Left renal pelvis (tissue), 4 donors: ENCODE measurements around the gene KIF2A. TPM values are rescaled to one million over a fixed set of nuclear protein-coding genes. Genes with fewer than 3 reads are reported as not detected.

Source experiments
- DNase-seq, 4 donors: peaks; one replicate each; pipeline ENCODE4 v3.0.0-alpha.2; 2013; ENCODE audit warnings: low read depth in 4 of 4, low spot score in 3 of 4
- polyA plus RNA-seq, 4 donors: library from polyadenylated mRNA; unstranded; fragments of 120-200 nt; gene quantifications; one replicate each; pipeline ENCODE4 v1.2.1, GENCODE V29; 2013; ENCODE audit not compliant: insufficient read length in 4 of 4

The KIF2A gene
- polyA plus RNA-seq = 10 to 100 TPM; 47.7 to 78.1 (median 61.6) TPM

DNA sequence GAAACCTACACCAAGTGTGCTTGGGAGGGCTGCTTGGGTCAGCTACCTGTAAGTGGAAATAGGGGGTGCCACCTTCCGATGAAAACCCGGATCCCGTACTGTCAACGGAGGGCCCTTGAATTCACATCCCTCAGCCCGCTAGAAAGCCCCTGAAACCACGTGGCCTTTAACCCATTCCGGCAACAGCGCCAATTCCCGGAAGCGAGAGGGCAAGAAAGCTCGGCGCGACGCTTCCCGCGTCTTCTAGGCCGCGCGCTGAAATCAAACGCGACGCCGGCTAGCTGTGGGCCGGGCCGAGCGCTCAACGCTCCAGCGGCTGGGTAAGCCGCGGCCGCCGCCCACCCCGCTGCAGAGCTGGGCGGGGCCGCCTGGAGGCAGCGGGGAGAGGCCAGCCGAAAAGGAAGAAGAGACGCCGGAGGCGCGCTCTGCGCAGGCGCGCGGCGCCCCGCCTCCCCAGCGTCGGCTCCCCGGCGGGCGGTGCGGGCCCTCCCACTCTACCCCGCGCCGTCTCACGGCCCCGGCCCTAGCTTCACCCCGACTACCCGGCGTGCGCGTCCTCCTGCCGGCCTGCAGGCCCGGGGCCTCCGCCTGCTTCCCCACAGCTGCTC is at the start of gene KIF2A:
KIF2A (plus strand) TSS at position 492 of the 608 bp plus-strand sequence. CDS start 267 bp downstream, outside the sequence.
- peak; percentile 83 to 89 (median 84) for DNase-seq

DNA sequence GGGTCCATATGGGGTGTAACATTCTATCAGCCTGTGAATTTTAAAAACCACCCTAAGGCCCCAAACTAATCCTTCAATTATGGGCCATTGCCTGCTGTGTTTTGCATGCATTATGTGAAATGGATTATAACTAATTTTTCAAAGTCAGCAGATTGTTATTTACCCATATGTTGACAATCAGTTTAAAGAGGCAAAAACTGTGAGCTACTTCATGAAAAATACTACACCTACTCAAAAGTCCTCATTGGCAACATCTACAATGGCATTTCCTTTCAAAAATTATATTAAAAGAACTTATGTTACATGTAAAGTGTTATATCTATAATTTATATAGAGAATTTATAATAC is 49.0 kb upstream of the KIF2A start:
- no peak for DNase-seq

DNA sequence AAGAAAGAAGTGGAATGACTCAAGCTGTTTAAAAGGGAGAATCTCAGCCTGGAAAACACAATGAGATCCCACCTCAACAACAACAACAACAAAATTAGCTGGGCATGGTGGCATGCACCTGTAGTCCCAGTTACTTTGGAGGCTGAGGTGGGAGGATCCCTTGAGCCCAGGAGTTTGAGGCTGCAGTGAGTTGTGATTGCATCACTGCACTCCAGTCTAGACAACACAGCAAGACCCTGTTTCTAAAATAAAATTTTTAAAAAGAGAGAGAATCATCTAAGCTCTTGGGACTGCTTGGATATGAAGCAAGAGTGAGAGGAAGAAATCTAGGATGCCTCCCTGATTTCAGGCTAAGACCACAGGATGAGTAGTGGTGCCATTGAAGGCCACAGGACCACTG is 47.4 kb upstream of the KIF2A start:
- no peak for DNase-seq

DNA sequence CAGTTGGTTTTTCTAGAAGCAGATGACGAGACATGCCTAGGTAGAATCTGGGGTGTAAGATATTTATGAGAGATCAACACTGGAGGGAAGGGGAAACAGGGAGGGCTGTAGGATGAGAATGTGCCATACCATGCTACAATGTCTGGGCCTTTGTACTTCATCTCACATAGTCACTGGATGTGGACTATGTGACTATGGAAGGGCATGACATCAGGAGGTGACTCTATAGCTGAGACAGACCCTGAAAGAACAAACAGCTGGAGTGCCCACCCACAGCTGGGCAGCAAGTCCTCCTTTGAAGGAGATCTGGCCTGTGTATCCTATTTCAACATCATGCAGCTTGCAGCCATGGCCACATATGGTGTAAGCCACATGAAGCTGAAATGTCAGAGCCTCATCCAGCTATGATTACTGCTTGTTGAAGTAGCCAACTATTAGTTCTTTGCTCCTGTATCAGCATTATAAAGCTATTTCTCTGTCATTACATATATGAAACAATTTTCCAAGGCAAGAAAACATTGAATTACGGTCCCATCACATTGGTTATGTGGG is 46.2 kb upstream of the KIF2A start:
- peak in 1 of 4 donors; percentile 11 for DNase-seq

DNA sequence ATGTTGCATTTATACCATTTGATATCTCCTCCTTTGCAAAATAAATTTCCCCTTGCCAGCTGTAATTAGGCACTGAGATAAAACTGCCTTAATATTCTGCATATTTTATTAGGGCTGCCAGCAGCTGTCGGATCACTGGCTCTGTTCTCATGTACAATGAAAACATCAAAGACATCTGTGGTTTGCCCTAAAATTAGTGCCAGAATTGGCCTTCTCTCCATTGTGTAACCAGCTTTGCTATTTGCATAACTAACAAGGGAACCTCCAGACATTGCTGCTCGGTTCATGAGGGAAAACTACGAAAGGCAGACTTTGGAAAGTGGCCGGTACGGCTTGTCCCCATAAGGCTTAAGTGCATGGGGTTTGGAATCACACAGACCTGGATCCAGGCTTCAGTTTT is 45.5 kb upstream of the KIF2A start:
- no peak for DNase-seq

DNA sequence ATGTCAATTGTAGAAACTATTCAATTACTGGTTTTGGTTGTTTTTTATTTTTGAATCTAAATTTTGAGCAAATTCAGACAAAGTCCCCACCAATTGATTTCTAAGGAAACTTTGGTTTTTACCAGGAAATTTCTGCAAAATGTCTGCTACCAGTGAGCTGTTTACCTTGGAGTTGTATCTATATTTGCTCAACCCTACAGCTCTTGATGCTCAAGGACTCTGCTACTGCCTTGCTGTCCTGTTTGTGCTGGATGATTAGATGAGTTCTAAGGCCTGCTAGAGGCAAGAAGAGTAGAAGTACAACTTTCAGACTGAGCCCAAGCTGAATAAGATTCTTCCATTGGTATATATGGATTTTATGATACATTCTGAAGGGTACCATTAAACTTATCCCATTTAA is 42.6 kb upstream of the KIF2A start:
- DNase-seq = no peak

DNA sequence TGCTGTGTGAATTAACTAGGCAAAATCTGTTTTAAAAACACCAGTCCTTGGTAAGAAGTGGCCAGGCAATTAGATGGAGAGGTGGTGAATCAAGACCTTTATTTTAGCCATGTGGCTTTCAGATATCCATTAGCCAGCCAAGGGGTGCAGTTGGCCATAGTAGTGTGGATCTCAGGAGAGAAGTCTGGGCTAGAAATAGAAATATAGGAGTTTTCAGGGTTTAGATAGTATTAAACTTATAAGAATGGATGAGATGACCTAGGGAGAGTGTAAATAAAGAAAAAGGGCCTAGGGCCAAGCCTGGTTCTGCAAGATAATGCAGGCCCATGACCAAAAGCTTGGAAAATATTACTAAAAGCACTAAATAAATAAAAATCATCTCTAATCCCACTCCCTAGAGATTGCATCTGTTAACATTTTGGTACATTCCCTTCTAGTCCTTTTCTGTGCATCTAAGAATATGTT is 40.3 kb upstream of the KIF2A start:
- no peak for DNase-seq

DNA sequence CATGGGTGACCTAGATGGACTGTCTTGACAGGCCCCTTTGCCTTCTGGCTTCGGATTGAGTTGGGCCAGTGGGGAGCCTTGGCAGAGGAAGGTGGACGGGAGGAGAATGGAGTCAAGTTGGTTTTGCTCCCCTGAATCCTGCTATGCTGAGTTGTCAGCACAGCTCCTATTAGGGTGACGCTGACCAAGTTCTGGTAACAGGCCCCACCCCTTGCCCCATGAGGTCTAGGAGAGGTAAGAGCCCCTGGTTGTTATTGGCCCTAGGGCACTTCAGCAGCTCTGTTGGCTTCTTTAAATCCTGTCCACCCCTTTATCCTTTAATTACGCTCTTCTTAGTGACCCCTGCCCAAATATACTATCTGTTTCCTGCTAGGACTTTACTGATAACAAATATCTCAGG is 39.4 kb upstream of the KIF2A start:
- no peak for DNase-seq

DNA sequence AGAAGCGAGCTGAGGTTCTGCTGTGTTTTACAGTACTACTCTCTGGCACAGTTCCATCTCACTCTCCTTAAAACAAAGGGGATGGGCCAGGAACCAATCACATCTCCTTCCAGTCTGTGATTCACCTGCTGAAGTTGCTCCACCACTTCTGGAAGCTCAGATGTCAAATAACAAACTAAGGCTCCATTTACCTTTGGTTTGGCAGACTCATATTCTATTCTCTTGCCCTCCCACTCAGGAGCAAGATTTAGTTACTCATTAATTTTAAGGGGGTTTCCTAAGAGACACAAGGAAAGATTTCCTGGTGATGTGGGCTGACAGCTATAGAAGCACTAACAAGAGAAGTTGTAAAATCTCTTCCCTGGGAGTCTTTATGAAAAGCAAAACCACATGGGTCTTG is 37.8 kb upstream of the KIF2A start:
- DNase-seq = peak in 3 of 4 donors; percentile 29 to 60 (median 36)

DNA sequence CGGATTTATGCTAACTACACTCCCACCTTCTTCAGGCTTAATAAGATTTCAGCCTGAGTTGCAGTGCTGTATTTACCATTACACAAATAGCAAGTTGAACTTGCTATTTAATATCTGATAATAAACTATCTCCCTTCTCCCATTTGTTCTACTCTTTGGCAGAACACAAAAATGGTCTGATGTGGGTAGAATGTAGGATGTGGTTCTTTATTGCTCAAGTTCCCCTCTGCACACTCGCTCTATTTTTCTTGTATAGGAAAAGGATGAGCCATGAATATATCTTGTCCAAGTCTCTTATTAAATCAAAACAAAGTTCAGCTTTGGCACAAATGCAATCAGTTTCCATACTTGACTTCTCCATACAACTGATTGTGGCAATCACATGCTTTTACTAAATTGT is 37.2 kb upstream of the KIF2A start:
- DNase-seq = no peak

DNA sequence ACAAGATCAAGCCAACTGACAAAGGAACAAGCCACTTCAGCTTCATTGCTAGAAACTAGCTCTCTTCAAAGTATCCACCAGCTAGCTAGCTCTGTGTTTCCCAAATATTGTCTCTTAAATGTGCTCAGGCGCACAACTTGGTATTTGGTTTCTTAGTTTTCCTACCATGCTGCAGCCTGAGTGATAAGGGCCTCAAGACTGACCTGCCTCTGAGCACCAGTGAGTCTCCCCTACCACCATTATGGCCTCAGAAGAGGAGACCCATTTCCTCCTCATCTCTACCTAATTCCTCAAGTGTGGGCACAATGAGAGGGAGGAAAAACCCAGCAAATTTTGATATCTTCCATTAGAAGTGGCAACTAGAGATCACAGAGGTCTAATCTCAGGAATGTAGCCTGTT is 34.6 kb upstream of the KIF2A start:
- no peak for DNase-seq

DNA sequence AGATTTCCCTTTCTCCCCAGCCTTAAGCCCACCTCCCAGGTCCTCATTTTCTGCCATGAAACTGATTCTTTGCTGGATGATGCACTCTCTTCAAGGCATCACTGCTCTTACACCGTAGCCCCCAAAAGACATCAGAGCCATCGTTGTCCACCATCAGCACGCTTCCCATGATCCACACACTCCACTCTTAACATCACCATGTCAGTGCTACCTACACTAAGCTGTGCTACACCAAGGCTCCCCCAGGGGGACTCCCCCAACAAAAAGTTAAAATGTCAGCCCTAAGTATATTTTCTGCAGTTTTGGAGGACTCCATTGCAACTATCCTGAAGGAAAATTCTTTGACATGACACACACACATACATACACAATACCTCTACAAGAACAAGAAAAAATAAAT is 34.1 kb upstream of the KIF2A start:
- DNase-seq = no peak

DNA sequence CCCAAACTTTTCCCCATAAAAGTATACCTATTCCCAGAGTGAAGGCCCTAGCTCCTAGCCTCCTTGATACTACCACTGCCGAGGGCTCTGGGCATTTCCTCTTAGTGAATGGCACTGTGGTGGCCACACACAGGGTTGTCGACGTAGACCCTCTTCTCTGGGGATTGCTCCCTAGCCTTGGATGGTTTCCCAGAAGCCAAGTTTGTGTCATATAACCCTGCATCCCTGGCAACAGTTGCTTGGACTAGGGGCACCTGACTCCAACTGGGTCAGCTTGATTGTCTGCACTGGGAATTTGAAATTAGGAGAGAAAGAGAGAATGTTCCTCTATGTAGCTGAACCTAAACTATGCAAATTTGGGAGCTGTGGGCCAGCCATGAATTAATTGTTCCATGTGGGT is 32.3 kb upstream of the KIF2A start:
- no peak for DNase-seq

DNA sequence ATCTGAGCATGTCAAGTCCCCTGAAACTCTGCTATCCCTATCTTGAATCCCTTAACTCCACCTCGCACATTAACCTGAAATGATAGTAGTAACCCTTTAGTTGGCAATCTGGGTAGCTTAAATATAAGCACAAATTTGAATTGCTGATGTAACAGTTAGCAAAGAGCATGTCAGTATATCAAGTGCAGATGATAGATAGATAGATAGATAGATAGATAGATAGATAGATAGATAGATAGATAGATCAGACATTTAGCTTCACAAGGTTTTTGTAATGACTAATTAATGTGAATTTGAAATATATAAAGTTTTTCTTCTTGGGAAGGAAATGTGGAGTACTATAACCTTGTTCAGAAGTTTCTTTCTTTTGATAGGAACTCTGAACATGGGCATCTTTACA is 30.4 kb upstream of the KIF2A start:
- DNase-seq = no peak

DNA sequence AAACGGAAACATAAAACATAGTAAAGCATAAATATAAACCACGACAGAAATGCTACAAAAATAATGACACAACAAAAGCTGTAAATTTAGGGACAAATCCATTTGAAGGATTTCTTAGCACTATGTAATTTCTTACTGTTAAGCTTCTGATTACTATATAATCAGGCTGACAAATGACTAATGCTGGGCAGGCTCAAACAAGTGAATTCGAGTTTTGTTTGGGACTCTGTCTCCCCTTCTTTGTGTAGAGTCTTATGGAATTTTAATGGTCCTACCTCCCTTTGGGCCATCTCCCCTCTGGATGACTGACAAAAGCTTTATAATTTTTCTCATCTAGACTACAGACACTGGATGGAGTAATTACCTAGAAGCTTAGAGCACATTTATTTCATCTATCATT is 24.6 kb upstream of the KIF2A start:
- no peak for DNase-seq

DNA sequence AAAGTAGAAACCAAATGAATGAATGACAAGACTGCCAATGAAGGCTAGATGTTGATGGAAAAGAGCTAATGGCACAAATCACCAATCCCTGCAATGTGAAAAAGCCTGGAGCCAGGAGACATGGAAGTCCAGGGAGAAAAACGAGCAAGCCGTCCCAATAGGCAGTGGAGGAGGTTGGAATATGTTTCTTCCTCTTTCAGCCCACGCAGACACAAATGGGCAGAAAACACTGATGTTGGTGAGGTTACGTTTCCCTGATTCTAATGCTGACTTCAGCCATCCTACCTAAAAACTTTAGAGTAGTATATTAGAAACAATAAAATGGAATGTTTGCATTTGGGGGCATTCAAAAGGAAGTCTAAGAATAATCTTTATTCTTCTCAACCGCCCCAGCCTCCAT is 23.9 kb upstream of the KIF2A start:
- DNase-seq = no peak

DNA sequence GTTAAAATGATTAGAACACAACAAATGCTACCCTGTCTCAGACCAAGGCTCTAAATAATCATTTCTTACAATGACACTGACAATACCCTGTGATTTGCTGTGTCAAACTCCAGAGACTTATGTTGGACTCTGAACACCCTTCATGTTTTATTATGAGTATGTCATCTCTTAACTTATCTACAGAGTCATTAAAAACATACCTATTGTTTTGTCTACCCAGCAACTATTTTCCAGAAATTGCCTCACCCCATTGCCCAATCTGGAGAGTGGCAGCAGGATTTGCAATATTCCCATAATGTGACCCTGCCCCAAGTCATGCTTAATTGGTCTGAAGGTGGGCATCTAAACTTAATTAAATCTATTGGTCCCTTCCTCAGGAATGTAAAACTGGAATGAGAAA is 23.0 kb upstream of the KIF2A start:
- no peak for DNase-seq

DNA sequence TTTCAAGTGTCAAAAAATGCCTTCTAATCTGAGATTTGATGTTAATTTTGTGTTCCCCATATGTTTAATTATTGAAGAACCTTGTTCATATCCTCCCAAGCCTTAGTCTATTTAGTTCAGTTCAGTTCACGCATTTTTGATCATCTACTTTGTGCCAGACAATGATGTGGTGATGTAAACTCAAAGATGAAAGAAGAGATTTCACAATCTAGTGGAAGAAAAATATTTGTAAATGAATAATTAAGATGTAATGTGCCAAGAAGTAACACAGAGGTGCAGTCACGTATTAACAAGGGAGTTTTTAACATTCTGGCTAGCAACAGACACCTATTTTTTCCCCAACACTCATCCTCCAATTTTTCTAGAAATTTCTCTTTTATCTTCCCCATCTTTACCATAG is 22.1 kb upstream of the KIF2A start:
- no peak for DNase-seq

DNA sequence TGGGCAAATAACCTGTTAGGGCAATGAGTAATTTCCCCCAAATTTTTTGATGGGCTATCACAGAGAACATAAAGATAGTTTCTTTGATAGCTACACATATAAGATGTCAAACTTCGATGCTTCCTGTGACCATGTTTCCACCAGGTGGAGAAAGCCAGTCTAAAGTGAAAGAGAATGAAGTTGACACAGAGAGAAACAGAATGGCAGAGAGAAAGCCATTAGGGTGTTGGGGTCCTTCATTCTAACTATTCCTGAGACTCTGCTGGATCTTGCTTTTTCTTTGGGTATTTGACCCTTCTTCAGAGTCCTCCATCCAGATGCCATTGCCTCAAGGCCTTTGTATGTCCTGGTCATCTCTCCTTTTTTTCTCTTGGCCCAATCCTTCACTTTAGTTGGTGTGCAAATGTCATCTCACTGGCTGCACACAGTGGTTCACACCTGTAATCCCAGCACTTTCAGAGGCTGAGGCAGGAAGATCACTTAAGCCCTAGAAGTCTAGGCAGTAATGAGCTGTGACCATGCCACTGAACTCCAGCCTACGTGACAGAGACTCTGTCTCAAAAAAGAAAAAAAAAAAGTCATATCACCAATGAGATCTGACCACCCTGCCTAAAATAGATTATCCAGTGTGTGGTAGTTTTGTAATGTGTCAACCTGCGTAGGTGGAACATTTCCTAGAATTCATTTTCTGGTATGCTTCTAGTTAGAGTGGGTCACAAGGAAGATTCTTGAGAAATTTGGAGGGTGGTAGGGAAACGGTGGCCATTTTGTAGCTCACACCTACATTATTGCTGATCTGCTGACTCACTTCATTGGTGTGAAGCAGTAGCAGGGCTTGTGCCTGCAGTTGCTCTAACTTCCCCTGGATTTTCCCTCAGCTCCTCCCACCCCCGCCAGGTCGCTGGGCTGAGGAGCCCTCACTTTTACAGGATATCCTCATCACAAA is 20.8 kb upstream of the KIF2A start:
- DNase-seq = no peak

DNA sequence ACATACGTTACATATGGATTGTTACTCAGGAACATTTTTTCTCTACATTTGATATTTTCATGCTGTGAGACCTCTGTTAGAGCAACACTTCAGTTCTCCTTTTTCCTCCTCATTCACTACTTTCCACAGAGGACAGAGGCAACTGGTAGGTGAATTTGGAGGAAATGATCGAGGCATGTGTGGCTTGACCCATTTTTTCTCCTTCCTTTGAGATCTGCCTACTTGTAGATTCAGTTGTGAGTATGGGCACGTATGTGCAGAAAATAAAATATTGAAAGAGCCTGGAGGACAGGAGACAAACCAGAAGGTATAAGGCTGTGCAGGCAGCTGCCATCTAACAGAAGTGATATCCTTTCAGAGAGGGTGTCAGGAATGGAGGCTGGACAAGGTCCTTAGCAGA is 19.2 kb upstream of the KIF2A start:
- DNase-seq = no peak

DNA sequence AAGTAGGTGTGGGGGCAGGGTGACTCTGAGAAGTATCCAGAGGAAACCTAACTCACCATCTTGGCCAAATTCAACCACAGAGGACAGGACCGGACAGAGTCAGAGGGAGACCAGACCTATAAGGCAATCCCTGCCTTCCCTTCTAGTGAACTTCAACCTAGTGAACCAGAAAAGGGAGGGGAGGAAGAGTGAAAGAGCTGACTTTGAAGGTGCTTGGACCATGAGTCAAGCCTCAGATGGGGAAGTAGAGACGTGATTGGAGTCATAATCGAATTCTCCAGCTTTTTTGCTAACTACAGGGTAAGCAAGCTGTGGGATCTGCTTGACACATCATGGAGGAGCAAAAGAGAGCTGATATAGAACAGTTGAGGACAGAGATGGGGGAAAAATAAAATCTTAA is 18.8 kb upstream of the KIF2A start:
- DNase-seq = no peak

DNA sequence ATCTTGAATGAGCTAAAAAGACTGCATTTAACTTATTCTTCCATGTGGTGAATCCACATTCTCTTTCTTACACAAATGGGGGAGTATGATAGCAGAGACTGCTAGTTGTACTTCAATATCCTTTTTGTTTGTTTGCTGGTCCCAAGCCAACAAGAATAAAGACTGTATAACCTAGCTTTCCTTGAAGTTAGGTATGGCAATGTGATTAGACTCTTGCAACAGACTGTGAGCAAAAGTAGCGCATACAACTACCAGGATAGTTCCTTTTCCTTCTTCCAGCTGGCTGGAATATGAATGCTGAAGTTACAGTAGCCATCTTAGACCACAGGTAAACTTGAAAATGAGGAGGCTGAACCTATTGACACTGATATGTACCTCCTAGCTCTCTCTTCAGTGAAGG is 17.9 kb upstream of the KIF2A start:
- DNase-seq = no peak
